T47D (cell line): Measurements from ENCODE around the gene PPRC1.
"Not testable (repeated sequence)": the region's sequence is repeated elsewhere in the genome, so short reads cannot be mapped to it uniquely, and the experiment has no call there.

Source experiments
- DNase-seq, 2 experiments: peaks; one replicate each; pipeline versions ENCODE4 v3.0.0 to v3.0.0-alpha.2; 2011 to 2012; ENCODE audit warnings: low read depth in 1 of 2, low spot score in 1 of 2
- JUND ChIP-seq: IDR thresholded peaks from 2 replicates; pipeline ENCODE4 v1.6.1; 2012; ENCODE audit warnings: low read depth
- in situ Hi-C: cut with HindIII; loops from 2 replicates; pipeline ENCODE4 v1.10.0; 2016; ENCODE audit warnings: low sequenced_read_pairs, low pct_unique_long_range_greater_than_20kb

Gene PPRC1

GRCh38 chr10:102163342-102163989 is 30.6 kb downstream of the PPRC1 start:
- TF ChIP-seq JUND: no peak
- in situ Hi-C loops: no loop called here
- DNase-seq: no peak

- TF ChIP-seq JUND: no peak
- DNase-seq: no peak
- in situ Hi-C loops: no loop called here
Observed at GRCh38 chr10:102167861-102168260, 35.0 kb downstream of the PPRC1 start.

- no peak for DNase-seq
- no peak for TF ChIP-seq JUND
- in situ Hi-C loops: no loop called here
Observed at GRCh38 chr10:102170602-102171001, 37.8 kb downstream of the PPRC1 start.

- no peak for DNase-seq
- in situ Hi-C loops: no loop called here
- TF ChIP-seq JUND: no peak
Observed at GRCh38 chr10:102172288-102172687, 39.4 kb downstream of the PPRC1 start.

GRCh38 chr10:102175415-102175814 is 42.6 kb downstream of the PPRC1 start:
- no peak for TF ChIP-seq JUND
- no peak for DNase-seq
- in situ Hi-C loops: no loop called here

GRCh38 chr10:102184606-102185005 is 51.8 kb downstream of the PPRC1 start:
- no peak for DNase-seq
- no peak for TF ChIP-seq JUND
- in situ Hi-C loops: no loop called here

- no peak for TF ChIP-seq JUND
- DNase-seq: no peak
- in situ Hi-C loops: no loop called here
Observed at GRCh38 chr10:102185272-102185671, 52.4 kb downstream of the PPRC1 start.

- DNase-seq: peak in 1 of 2 experiments; percentile 28
- in situ Hi-C loops: no loop called here
- no peak for TF ChIP-seq JUND
Observed at GRCh38 chr10:102185811-102186527, 53.1 kb downstream of the PPRC1 start.

GRCh38 chr10:102188298-102188940 is 55.6 kb downstream of the PPRC1 start:
- in situ Hi-C loops: no loop called here
- no peak for TF ChIP-seq JUND
- DNase-seq: no peak

GRCh38 chr10:102188941-102189898 is 56.4 kb downstream of the PPRC1 start:
- in situ Hi-C loops, DNase-seq: not testable (repeated sequence)

GRCh38 chr10:102191956-102192355 is 59.1 kb downstream of the PPRC1 start:
- in situ Hi-C loops: no loop called here
- DNase-seq: no peak
- no peak for TF ChIP-seq JUND

- in situ Hi-C loops: no loop called here
- no peak for DNase-seq
- no peak for TF ChIP-seq JUND
Observed at GRCh38 chr10:102195296-102195870, 62.5 kb downstream of the PPRC1 start.
